Lower leg skin (tissue), 4 donors: ENCODE results near the gene GRK6. TPM values are rescaled to one million over a fixed set of nuclear protein-coding genes. Genes with fewer than 3 reads are reported as not detected.
A peak's percentile ranks its signal among the peaks of the same experiment; 100 is the strongest.

Experiments
- DNase-seq, 2 donors: peaks; one replicate each; pipeline ENCODE4 v3.0.0-alpha.2; 2019; ENCODE audit warnings: low spot score in 2 of 2
- H3K4me3 ChIP-seq: fragments of 200-600 bp; sonication (generic); 2 replicates; pipeline ENCODE4 v1.5.1; 2017; ENCODE audit warnings: mild to moderate bottlenecking, low read depth; ENCODE audit not compliant: poor library complexity, severe bottlenecking
- CTCF ChIP-seq, 3 donors: fragments of 450-650 bp; IDR thresholded peaks; one replicate each; pipeline ENCODE4 v1.5.1; 2016; ENCODE audit warnings: antibody characterized with exemption in 3 of 3, mild to moderate bottlenecking in 3 of 3, moderate library complexity in 2 of 3
- POLR2A ChIP-seq, 2 donors: fragments of 450-650 bp; IDR thresholded peaks; one replicate each; pipeline ENCODE4 v1.6.1; 2016 to 2017; ENCODE audit warnings: antibody characterized with exemption in 2 of 2, mild to moderate bottlenecking in 1 of 2, moderate library complexity in 1 of 2
- WGBS, 2 donors: methylation state at CpG; one replicate each; pipeline ENCODE4 v1.1.5; 2018; 5-methylcytosine and 5-hydroxymethylcytosine counted together
- intact Hi-C: fragments of 100-400 bp; cut with DNase I; formaldehyde crosslinking; loops from one replicate; pipeline ENCODE4 v1.15.0; 2023; ENCODE audit warnings: low total_unique reads
- total RNA-seq, 4 donors: library from RNA; depleted of rRNA; stranded (reverse); fragments of >200 nt; gene quantifications; one replicate each; pipeline ENCODE4 v1.1.0, GENCODE V29; 2016

The GRK6 gene
- total RNA-seq, 4 donors from 2014 or later, result 29.5 to 56.7 (median 38.1) TPM

GRCh38 chr5:177452688-177453638 lies 26.5 kb downstream of the GRK6 start:
- DNase-seq, result no peak

GRCh38 chr5:177453852-177454396 lies 27.4 kb downstream of the GRK6 start:
- intact Hi-C loops, result loop anchor here (2.0 to 10.0 kb wide), 2 partner anchors 49 to 139 kb away; partner anchors contain the start of gene MXD3
- no peak for DNase-seq
- TF ChIP-seq CTCF (IDR thresholded peaks at IDR 0.05) (no peak), POLR2A (IDR thresholded peaks at IDR 0.05) (no peak)
- WGBS, 2 donors, result 6 to 10% methylated on average over 18 to 27 of the region's 31 CpGs
- H3K4me3 ChIP-seq, result no peak overlapping the region

More at GRCh38 chr5:177452688-177453638, 26.5 kb downstream of the GRK6 start:
- WGBS, 2 donors, result 47 to 64% methylated on average over 17 of the region's 17 CpGs
- no peak overlapping the region for H3K4me3 ChIP-seq
- intact Hi-C loops, result loop anchor here (10.0 kb wide), 1 partner anchor 138 kb away; the partner anchor contains the start of gene MXD3
- TF ChIP-seq POLR2A (IDR thresholded peaks at IDR 0.05) (no peak), CTCF (IDR thresholded peaks at IDR 0.05) (no peak)

GRCh38 chr5:177454397-177455035 lies 28.0 kb downstream of the GRK6 start:
- TF ChIP-seq POLR2A (IDR thresholded peaks at IDR 0.05), result no peak
- TF ChIP-seq CTCF (IDR thresholded peaks at IDR 0.05), result no peak
- peak overlapping the region; percentile 24 for H3K4me3 ChIP-seq
- intact Hi-C loops, result loop anchor here (2.0 to 10.0 kb wide), 2 partner anchors 50 to 140 kb away; partner anchors contain the start of gene MXD3
- WGBS, 2 donors, result 0% methylated on average over 1 to 69 of the region's 84 CpGs
- peak; percentile 88 to 98 for DNase-seq

GRCh38 chr5:177455036-177455660 lies 28.7 kb downstream of the GRK6 start:
- peak overlapping the region; percentile 24 for H3K4me3 ChIP-seq
- DNase-seq, result peak in 1 of 2 donors; percentile 95
- WGBS, 2 donors, result 0 to 1% methylated on average over 43 to 51 of the region's 80 CpGs
- intact Hi-C loops, result loop anchor here (2.0 to 10.0 kb wide), 2 partner anchors 50 to 140 kb away; partner anchors contain the start of gene MXD3
- TF ChIP-seq CTCF (IDR thresholded peaks at IDR 0.05) (no peak), POLR2A (IDR thresholded peaks at IDR 0.05) (no peak)
